Transverse colon (tissue), 4 donors: Measurements from ENCODE around the gene ZFP62.

Experiments used
- EP300 ChIP-seq: sonication (generic); formaldehyde crosslinking; IDR thresholded peaks from one replicate; pipeline ENCODE4 v1.6.1; 2017; ENCODE audit warnings: antibody characterized with exemption, low read depth
- POLR2A ChIP-seq: fragments of 450-650 bp; IDR thresholded peaks from one replicate; pipeline ENCODE4 v1.6.1; 2016; ENCODE audit warnings: antibody characterized with exemption, mild to moderate bottlenecking, moderate library complexity
- POLR2AphosphoS5 ChIP-seq, 3 donors: sonication (generic); formaldehyde crosslinking; IDR thresholded peaks; one replicate each; pipeline ENCODE4 v1.6.1; 2016; ENCODE audit warnings: antibody characterized with exemption in 3 of 3
- TF ChIP-seq, protein P1 (sequence below), 5 experiments: fragments of 200-600 bp in 3 of 5; fragments of 450-650 bp in 2 of 5; sonication (generic) in 3 of 5; IDR thresholded peaks; 1 replicate in 2 of 5; 2 replicates in 3 of 5; pipeline ENCODE4 v1.5.1; 2016 to 2017; ENCODE audit warnings: antibody characterized with exemption in 5 of 5, inconsistent platforms in 3 of 5, mild to moderate bottlenecking in 2 of 5, moderate library complexity in 1 of 5

DNA sequence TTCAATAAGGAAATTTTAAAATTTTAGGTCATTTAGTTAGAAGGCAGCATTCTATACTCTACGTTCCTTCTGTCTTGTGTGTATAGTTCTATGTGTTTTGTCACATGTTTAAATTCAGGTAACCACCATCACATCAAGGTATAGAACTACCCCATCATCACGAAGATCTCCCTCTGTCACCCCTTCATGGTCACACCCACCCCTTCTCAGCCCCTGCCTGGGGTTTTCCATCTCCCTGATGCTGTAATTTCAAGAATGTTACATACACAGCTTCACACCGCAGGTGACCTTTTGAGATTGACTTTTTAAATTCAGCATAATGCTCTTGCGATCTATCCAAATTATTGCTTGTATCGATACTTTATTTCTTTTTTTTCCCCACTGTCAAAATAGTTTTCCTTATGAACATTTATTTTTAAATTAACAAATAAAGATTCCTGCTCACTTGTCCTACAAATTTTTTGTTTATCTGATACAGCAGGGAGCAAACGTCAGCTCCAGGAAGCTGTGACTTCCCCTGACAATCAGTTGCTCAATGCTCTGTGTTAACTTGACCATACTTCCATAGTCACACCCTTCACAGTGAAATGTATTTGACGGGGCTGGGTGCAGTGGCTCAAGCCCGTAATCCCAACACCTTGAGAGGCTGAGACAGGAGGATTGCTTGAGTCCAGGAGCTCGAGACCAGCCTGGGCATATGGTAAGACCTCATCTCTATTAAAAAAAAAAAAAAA is 48.1 kb upstream of the ZFP62 start:
- TF ChIP-seq, protein P1, sequence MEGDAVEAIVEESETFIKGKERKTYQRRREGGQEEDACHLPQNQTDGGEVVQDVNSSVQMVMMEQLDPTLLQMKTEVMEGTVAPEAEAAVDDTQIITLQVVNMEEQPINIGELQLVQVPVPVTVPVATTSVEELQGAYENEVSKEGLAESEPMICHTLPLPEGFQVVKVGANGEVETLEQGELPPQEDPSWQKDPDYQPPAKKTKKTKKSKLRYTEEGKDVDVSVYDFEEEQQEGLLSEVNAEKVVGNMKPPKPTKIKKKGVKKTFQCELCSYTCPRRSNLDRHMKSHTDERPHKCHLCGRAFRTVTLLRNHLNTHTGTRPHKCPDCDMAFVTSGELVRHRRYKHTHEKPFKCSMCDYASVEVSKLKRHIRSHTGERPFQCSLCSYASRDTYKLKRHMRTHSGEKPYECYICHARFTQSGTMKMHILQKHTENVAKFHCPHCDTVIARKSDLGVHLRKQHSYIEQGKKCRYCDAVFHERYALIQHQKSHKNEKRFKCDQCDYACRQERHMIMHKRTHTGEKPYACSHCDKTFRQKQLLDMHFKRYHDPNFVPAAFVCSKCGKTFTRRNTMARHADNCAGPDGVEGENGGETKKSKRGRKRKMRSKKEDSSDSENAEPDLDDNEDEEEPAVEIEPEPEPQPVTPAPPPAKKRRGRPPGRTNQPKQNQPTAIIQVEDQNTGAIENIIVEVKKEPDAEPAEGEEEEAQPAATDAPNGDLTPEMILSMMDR (IDR thresholded peaks at IDR 0.05), result no peak
- TF ChIP-seq EP300, result no peak
- TF ChIP-seq POLR2AphosphoS5 (IDR thresholded peaks at IDR 0.05), result no peak
- no peak for TF ChIP-seq POLR2A
